H1 (cell line): ENCODE results near the gene TTC23. TPM values are rescaled to one million over a fixed set of nuclear protein-coding genes. Genes with fewer than 3 reads are reported as not detected.

Experiments
- CTCF ChIA-PET: fragments of 300-600 bp; sonication (Branson Sonifier 250); formaldehyde crosslinking; loops from one replicate; lab custom pipeline; 2021; ENCODE audit not compliant: partially characterized antibody; lab: Charles Lee
- POLR2A ChIA-PET: fragments of 300-600 bp; sonication (Branson Sonifier 250); formaldehyde crosslinking; loops from one replicate; lab custom pipeline; 2021; ENCODE audit warnings: inconsistent platforms; ENCODE audit not compliant: partially characterized antibody; lab: Charles Lee
- DNase-seq, 2 experiments: peaks; one replicate each; pipeline versions ENCODE4 v3.0.0 to v3.0.0-alpha.2; 2010 to 2022; ENCODE audit warnings: low spot score in 2 of 2, low read depth in 1 of 2, mixed read lengths in 1 of 2
- FAIRE-seq: peaks from 2 replicates; lab custom pipeline; 2011; peaks lifted over from hg19 to GRCh38; lab: Jason Lieb, UNC
- H2AFZ ChIP-seq: 2 replicates; pipeline ENCODE4 v1.8.1; 2012; ENCODE audit warnings: low read length, inconsistent platforms
- H2AK5ac ChIP-seq: 2 replicates; pipeline ENCODE4 v1.6.1; 2013; ENCODE audit warnings: low read depth, low read length
- H2BK120ac ChIP-seq: replicated peaks from 2 replicates; pipeline ENCODE3; 2013; ENCODE audit warnings: low read depth, low read length, inconsistent platforms
- H2BK12ac ChIP-seq: 2 replicates; pipeline ENCODE4 v1.6.1; 2013; ENCODE audit warnings: low read depth, low read length
- H2BK15ac ChIP-seq: 2 replicates; pipeline ENCODE4 v1.6.1; 2013; ENCODE audit warnings: low read length
- H2BK20ac ChIP-seq: 2 replicates; pipeline ENCODE4 v1.6.1; 2013; ENCODE audit warnings: low read length
- H2BK5ac ChIP-seq: 2 replicates; pipeline ENCODE4 v1.6.1; 2013; ENCODE audit warnings: low read depth, low read length
- H3K14ac ChIP-seq: 2 replicates; pipeline ENCODE4 v1.6.1; 2013; ENCODE audit warnings: inconsistent platforms; ENCODE audit not compliant: insufficient read length
- H3K18ac ChIP-seq: 2 replicates; pipeline ENCODE4 v1.6.1; 2013; ENCODE audit warnings: low read length; ENCODE audit errors: extremely low read depth
- H3K23ac ChIP-seq: 2 replicates; pipeline ENCODE4 v1.6.1; 2013; ENCODE audit warnings: inconsistent platforms; ENCODE audit not compliant: insufficient read length
- H3K23me2 ChIP-seq: 2 replicates; pipeline ENCODE4 v1.6.1; 2013; ENCODE audit warnings: low read depth, low read length
- H3K27ac ChIP-seq: 2 replicates; pipeline ENCODE4 v1.6.1; 2011; ENCODE audit warnings: low read depth, low read length, inconsistent platforms
- H3K27me3 ChIP-seq, 4 experiments: replicated peaks in 1 of 4; 1 replicate in 1 of 4; 2 replicates in 3 of 4; pipeline versions ENCODE4 v1.6.1 to v1.8.1; 2011 to 2013; ENCODE audit warnings: low read length in 3 of 4, mild to moderate bottlenecking in 3 of 4, inconsistent platforms in 2 of 4, mixed read lengths in 2 of 4, moderate library complexity in 1 of 4; ENCODE audit not compliant: control insufficient read depth in 3 of 4, insufficient read depth in 3 of 4; ENCODE audit errors: extremely low read depth in 1 of 4
- H3K36me3 ChIP-seq, 4 experiments: 2 replicates each; pipeline versions ENCODE4 v1.6.1 to v1.8.1; 2011 to 2013; ENCODE audit warnings: mild to moderate bottlenecking in 4 of 4, low read length in 3 of 4, moderate library complexity in 2 of 4, control low read depth in 1 of 4, inconsistent platforms in 1 of 4; ENCODE audit not compliant: insufficient read depth in 4 of 4, control insufficient read depth in 2 of 4
- H3K4ac ChIP-seq: replicated peaks from 2 replicates; pipeline ENCODE3; 2013; ENCODE audit warnings: low read length, low read depth, mixed read lengths, inconsistent platforms; ENCODE audit not compliant: insufficient read length
- H3K4me1 ChIP-seq, 4 experiments: replicated peaks in 1 of 4; 1 replicate in 1 of 4; 2 replicates in 3 of 4; pipeline versions ENCODE4 v1.6.1 to v1.8.1; 2011 to 2013; ENCODE audit warnings: low read length in 3 of 4, inconsistent platforms in 2 of 4, mixed read lengths in 1 of 4; ENCODE audit not compliant: insufficient read depth in 4 of 4, control insufficient read depth in 3 of 4
- H3K4me2 ChIP-seq, 2 experiments: 2 replicates each; pipeline versions ENCODE4 v1.6.1 to v1.8.1; 2011 to 2013; ENCODE audit warnings: low read depth in 2 of 2, low read length in 2 of 2, control low read depth in 1 of 2, inconsistent platforms in 1 of 2, mild to moderate bottlenecking in 1 of 2; ENCODE audit not compliant: insufficient read depth in 1 of 2
- H3K4me3 ChIP-seq, 4 experiments: fragments of 200-600, 300-600 bp in 1 of 4; sonication (generic), shearing (Covaris generic), sonication (Bioruptor Twin) in 1 of 4; 2 replicates each; pipeline versions ENCODE4 v1.5.1 to v1.8.1; 2011 to 2016; ENCODE audit warnings: low read length in 4 of 4, low read depth in 3 of 4, control low read depth in 2 of 4, inconsistent platforms in 2 of 4, mild to moderate bottlenecking in 2 of 4, mixed read lengths in 1 of 4, moderate library complexity in 1 of 4; ENCODE audit not compliant: insufficient read depth in 2 of 4; ENCODE audit errors: extremely low read depth in 1 of 4
- H3K56ac ChIP-seq: replicated peaks from 2 replicates; pipeline ENCODE3; 2013; ENCODE audit warnings: low read depth, mild to moderate bottlenecking, mixed read lengths, low read length, inconsistent platforms; ENCODE audit not compliant: insufficient read length
- H3K79me1 ChIP-seq: 2 replicates; pipeline ENCODE4 v1.6.1; 2013; ENCODE audit warnings: low read depth, low read length, control low read depth
- H3K79me2 ChIP-seq, 2 experiments: 2 replicates each; pipeline versions ENCODE4 v1.6.1 to v1.8.1; 2012 to 2013; ENCODE audit warnings: low read length in 2 of 2, mild to moderate bottlenecking in 2 of 2, inconsistent platforms in 1 of 2; ENCODE audit not compliant: insufficient read depth in 2 of 2, control insufficient read depth in 1 of 2
- H3K9ac ChIP-seq, 4 experiments: replicated peaks in 1 of 4; 1 replicate in 1 of 4; 2 replicates in 3 of 4; pipeline versions ENCODE4 v1.6.1 to v1.8.1; 2011 to 2013; ENCODE audit warnings: low read depth in 3 of 4, low read length in 3 of 4, control low read depth in 2 of 4, mild to moderate bottlenecking in 2 of 4, moderate library complexity in 2 of 4, inconsistent platforms in 1 of 4; ENCODE audit errors: extremely low read depth in 1 of 4
- H3K9me3 ChIP-seq, 2 experiments: 2 replicates each; pipeline versions ENCODE4 v1.6.1 to v1.8.1; 2012 to 2013; ENCODE audit warnings: mild to moderate bottlenecking in 2 of 2, moderate library complexity in 2 of 2, control low read depth in 1 of 2, inconsistent platforms in 1 of 2, low read depth in 1 of 2, low read length in 1 of 2, mixed read lengths in 1 of 2; ENCODE audit not compliant: insufficient read depth in 2 of 2
- H4K20me1 ChIP-seq, 2 experiments: replicated peaks in 1 of 2; 2 replicates each; pipeline versions ENCODE3 to v1.8.1; 2011 to 2013; ENCODE audit warnings: inconsistent platforms in 2 of 2, low read length in 2 of 2, mild to moderate bottlenecking in 1 of 2; ENCODE audit not compliant: insufficient read depth in 2 of 2, control insufficient read depth in 1 of 2
- H4K5ac ChIP-seq: 2 replicates; pipeline ENCODE4 v1.6.1; 2013; ENCODE audit warnings: low read length, low read depth, mixed read lengths, inconsistent platforms; ENCODE audit not compliant: insufficient read length
- H4K8ac ChIP-seq: 2 replicates; pipeline ENCODE4 v1.8.0; 2013; ENCODE audit warnings: mild to moderate bottlenecking, moderate library complexity, low read length, inconsistent platforms; ENCODE audit not compliant: insufficient read depth; ENCODE audit errors: extremely low read depth
- H4K91ac ChIP-seq: replicated peaks from 2 replicates; pipeline ENCODE3; 2013; ENCODE audit warnings: low read length, mixed read lengths, inconsistent platforms; ENCODE audit not compliant: insufficient read length
- BRCA1 ChIP-seq: IDR thresholded peaks from 2 replicates; pipeline ENCODE4 v1.6.1; 2012; ENCODE audit warnings: low read depth, low read length, improper control_type of control experiment
- EGR1 ChIP-seq: IDR thresholded peaks from 2 replicates; pipeline ENCODE4 v1.6.1; 2011; ENCODE audit warnings: low read depth, low read length, borderline replicate concordance
- EP300 ChIP-seq, 2 experiments: IDR thresholded peaks; 1 replicate in 1 of 2; 2 replicates in 1 of 2; pipeline ENCODE4 v1.6.1; 2011 to 2012; ENCODE audit warnings: low read depth in 2 of 2, low read length in 2 of 2, mild to moderate bottlenecking in 2 of 2, borderline replicate concordance in 1 of 2, inconsistent platforms in 1 of 2, moderate library complexity in 1 of 2
- EZH2 ChIP-seq: fragments of 200-600 bp; sonication (generic); IDR thresholded peaks from 2 replicates; pipeline ENCODE4 v1.7.1; 2012; ENCODE audit warnings: low read depth, mild to moderate bottlenecking, moderate library complexity, low read length, inconsistent platforms; ENCODE audit not compliant: severe bottlenecking
- GABPA ChIP-seq: IDR thresholded peaks from 2 replicates; pipeline ENCODE4 v1.6.1; 2011; ENCODE audit warnings: mild to moderate bottlenecking, low read length, moderate library complexity, borderline replicate concordance; ENCODE audit not compliant: insufficient read depth
- PHF8 ChIP-seq: fragments of 200-600 bp; sonication (generic); conservative IDR thresholded peaks from 2 replicates; pipeline ENCODE4 v1.7.1; 2012; ENCODE audit warnings: low read depth, mild to moderate bottlenecking, inconsistent platforms, low read length, moderate library complexity
- POLR2AphosphoS5 ChIP-seq: IDR thresholded peaks from 2 replicates; pipeline ENCODE4 v1.6.1; 2011; ENCODE audit warnings: low read depth, low read length
- SAP30 ChIP-seq: fragments of 300-600 bp; sonication (generic); IDR thresholded peaks from 2 replicates; pipeline ENCODE4 v1.7.1; 2012; ENCODE audit warnings: low read length, moderate library complexity, mild to moderate bottlenecking, inconsistent platforms; ENCODE audit not compliant: insufficient read depth, insufficient replicate concordance
- SRF ChIP-seq: IDR thresholded peaks from 2 replicates; pipeline ENCODE4 v1.6.1; 2011; ENCODE audit warnings: mild to moderate bottlenecking, low read depth, low read length, moderate library complexity
- SUZ12 ChIP-seq: fragments of 200-600 bp; sonication (generic); IDR thresholded peaks from 2 replicates; pipeline ENCODE4 v1.6.1; 2012; ENCODE audit warnings: mild to moderate bottlenecking, inconsistent platforms, low read length, moderate library complexity, mixed read lengths
- TAF7 ChIP-seq: optimal IDR thresholded peaks from 2 replicates; pipeline ENCODE3; 2011; ENCODE audit warnings: low read depth, mild to moderate bottlenecking, inconsistent platforms, low read length, moderate library complexity, borderline replicate concordance
- polyA plus RNA-seq, 7 experiments: library from polyadenylated mRNA; depleted of rRNA in 3 of 7; stranded (reverse) in 5 of 7; unstranded in 2 of 7; fragments of >200 nt in 5 of 7; fragments of 200-250 nt in 2 of 7; gene quantifications; 1 replicate in 5 of 7; 2 replicates in 1 of 7; 4 replicates in 1 of 7; pipeline versions ENCODE4 v1.2.1 to v1.2.3, GENCODE V29; 2011 to 2013; ENCODE audit warnings: missing spikeins in 2 of 7, mixed read lengths in 2 of 7
- total RNA-seq: library from RNA; stranded (reverse); fragmentation: NEBNext Ultra II Directional; extraction: Animal tissue kit (Norgen Biotek cat#: 25700); gene quantifications from 2 replicates; pipeline ENCODE4 v1.2.1, GENCODE V29; 2021
- TF ChIP-seq, protein P1 (sequence below): IDR thresholded peaks from 2 replicates; pipeline ENCODE4 v1.6.1; 2012; ENCODE audit warnings: low read length, inconsistent platforms

Gene TTC23
- total and polyA plus RNA-seq, 2 of the 8 experiments (the other 6 are each of a cell fraction or from before 2014, with no cell fraction given): 4.8 to 23.0 TPM

GRCh38 chr15:99187936-99188335 lies 61.4 kb downstream of the TTC23 start:
- H2AK5ac ChIP-seq: no peak overlapping the region
- no peak overlapping the region for H3K56ac ChIP-seq
- no peak overlapping the region for H3K14ac ChIP-seq
- no peak overlapping the region for H4K8ac ChIP-seq
- no peaks in the 10 kb centered on the region for H4K20me1 ChIP-seq
- no peak overlapping the region for H4K5ac ChIP-seq
- no peak overlapping the region for H3K4me2 ChIP-seq
- H3K18ac ChIP-seq: no peak overlapping the region
- DNase-seq (no peak), FAIRE-seq (no peak)
- H3K9me3 ChIP-seq: peaks cover 10 to 14% of the 10 kb centered on the region in 2 experiments
- H2BK12ac ChIP-seq: no peak overlapping the region
- no peak overlapping the region for H4K91ac ChIP-seq
- no peak overlapping the region for H2BK120ac ChIP-seq
- POLR2A ChIA-PET: no interaction called here
- no peak overlapping the region for H3K9ac ChIP-seq
- no peak overlapping the region for H2BK5ac ChIP-seq
- no peak overlapping the region for H3K4ac ChIP-seq
- no peaks in the 10 kb centered on the region for H3K79me1 ChIP-seq
- H2BK15ac ChIP-seq: no peak overlapping the region
- peaks cover 0 to 3% (median 0%) of the 10 kb centered on the region in 4 experiments; a peak in 1 of 7 replicates for H3K4me1 ChIP-seq
- no peak overlapping the region for H3K4me3 ChIP-seq
- H3K36me3 ChIP-seq: peaks cover 0 to 14% (median 2%) of the 10 kb centered on the region in 4 experiments; a peak in 4 of 8 replicates
- H3K27ac ChIP-seq: no peak overlapping the region
- H3K27me3 ChIP-seq: no peaks in the 10 kb centered on the region
- no peaks in the 10 kb centered on the region for H3K79me2 ChIP-seq
- CTCF ChIA-PET: no interaction called here
- H2AFZ ChIP-seq: no peak overlapping the region
- TF ChIP-seq SAP30: no peak
- no peak for TF ChIP-seq EGR1
- no peak for TF ChIP-seq EP300 (IDR thresholded peaks at IDR 0.05; ENCODE audit: borderline replicate concordance in 1 of 2, low read depth in 2 of 2, low read length in 2 of 2)
- no peak for TF ChIP-seq SRF
- TF ChIP-seq BRCA1: no peak
- TF ChIP-seq GABPA: no peak
- TF ChIP-seq EZH2: no peak
- TF ChIP-seq, protein P1, sequence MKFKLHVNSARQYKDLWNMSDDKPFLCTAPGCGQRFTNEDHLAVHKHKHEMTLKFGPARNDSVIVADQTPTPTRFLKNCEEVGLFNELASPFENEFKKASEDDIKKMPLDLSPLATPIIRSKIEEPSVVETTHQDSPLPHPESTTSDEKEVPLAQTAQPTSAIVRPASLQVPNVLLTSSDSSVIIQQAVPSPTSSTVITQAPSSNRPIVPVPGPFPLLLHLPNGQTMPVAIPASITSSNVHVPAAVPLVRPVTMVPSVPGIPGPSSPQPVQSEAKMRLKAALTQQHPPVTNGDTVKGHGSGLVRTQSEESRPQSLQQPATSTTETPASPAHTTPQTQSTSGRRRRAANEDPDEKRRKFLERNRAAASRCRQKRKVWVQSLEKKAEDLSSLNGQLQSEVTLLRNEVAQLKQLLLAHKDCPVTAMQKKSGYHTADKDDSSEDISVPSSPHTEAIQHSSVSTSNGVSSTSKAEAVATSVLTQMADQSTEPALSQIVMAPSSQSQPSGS: no peak
- TF ChIP-seq TAF7: no peak
- TF ChIP-seq POLR2AphosphoS5: no peak
- TF ChIP-seq PHF8: no peak
- no peak for TF ChIP-seq SUZ12
- H3K23ac ChIP-seq: no peak overlapping the region
- no peak overlapping the region for H2BK20ac ChIP-seq
- H3K23me2 ChIP-seq: no peaks in the 10 kb centered on the region
